Measurements from ENCODE around the gene BTBD8. TPM values are rescaled to one million over a fixed set of nuclear protein-coding genes. Genes with fewer than 3 reads are reported as not detected.

Gene BTBD8
- total RNA-seq, 2 donors from 2014 or later: 4.2 to 6.5 TPM

- TF ChIP-seq CTCF (IDR thresholded peaks at IDR 0.05): no peak
- no peaks in the 10 kb centered on the region for H3K4me1 ChIP-seq
- no peak for DNase-seq (ENCODE audit: low spot score)
- peaks cover 4% of the 10 kb centered on the region for H3K36me3 ChIP-seq
- H3K27ac ChIP-seq: no peak overlapping the region
- no peaks in the 10 kb centered on the region for H3K27me3 ChIP-seq
- H3K4me3 ChIP-seq: no peak overlapping the region
- no peaks in the 10 kb centered on the region for H3K9me3 ChIP-seq
These were observed 105.9 kb downstream of the BTBD8 start for GRCh38 chr1:92186081-92186480.

- Histone ChIP-seq H3K27ac (no peak overlapping the region), H3K9me3 (no peaks in the 10 kb centered on the region), H3K4me1 (no peaks in the 10 kb centered on the region), H3K4me3 (no peak overlapping the region), H3K27me3 (no peaks in the 10 kb centered on the region), H3K36me3 (no peaks in the 10 kb centered on the region)
- no peak for TF ChIP-seq CTCF (IDR thresholded peaks at IDR 0.05)
- no peak for DNase-seq (ENCODE audit: low spot score)
These were observed 108.5 kb downstream of the BTBD8 start for GRCh38 chr1:92188436-92189255.

GRCh38 chr1:92191726-92192125 lies 111.6 kb downstream of the BTBD8 start:
- no peaks in the 10 kb centered on the region for H3K9me3 ChIP-seq
- H3K27me3 ChIP-seq: no peaks in the 10 kb centered on the region
- no peak for TF ChIP-seq CTCF (IDR thresholded peaks at IDR 0.05)
- H3K4me3 ChIP-seq: no peak overlapping the region
- no peak for DNase-seq (ENCODE audit: low spot score)
- no peaks in the 10 kb centered on the region for H3K36me3 ChIP-seq
- H3K4me1 ChIP-seq: no peaks in the 10 kb centered on the region
- no peak overlapping the region for H3K27ac ChIP-seq

- H3K27ac ChIP-seq: no peak overlapping the region
These were observed 112.1 kb downstream of the BTBD8 start for GRCh38 chr1:92192246-92192645.

GRCh38 chr1:92194511-92194910 lies 114.4 kb downstream of the BTBD8 start:
- H3K9me3 ChIP-seq: no peaks in the 10 kb centered on the region
- H3K4me3 ChIP-seq: no peak overlapping the region
- no peaks in the 10 kb centered on the region for H3K4me1 ChIP-seq
- no peak for DNase-seq (ENCODE audit: low spot score)
- H3K27me3 ChIP-seq: no peaks in the 10 kb centered on the region
- no peak for TF ChIP-seq CTCF (IDR thresholded peaks at IDR 0.05)
- H3K36me3 ChIP-seq: no peaks in the 10 kb centered on the region
- no peak overlapping the region for H3K27ac ChIP-seq

More at GRCh38 chr1:92192246-92192645, 112.1 kb downstream of the BTBD8 start:
- H3K9me3 ChIP-seq: no peaks in the 10 kb centered on the region
- no peaks in the 10 kb centered on the region for H3K4me1 ChIP-seq
- no peaks in the 10 kb centered on the region for H3K27me3 ChIP-seq
- TF ChIP-seq CTCF (IDR thresholded peaks at IDR 0.05): no peak
- no peaks in the 10 kb centered on the region for H3K36me3 ChIP-seq
- H3K4me3 ChIP-seq: no peak overlapping the region
- DNase-seq (ENCODE audit: low spot score): no peak

GRCh38 chr1:92201973-92202372 lies 121.8 kb downstream of the BTBD8 start:
- H3K9me3 ChIP-seq: peaks cover 0 to 11% of the 10 kb centered on the region in 2 donors
- no peak overlapping the region for H3K27ac ChIP-seq
- H3K4me3 ChIP-seq: no peak overlapping the region
- H3K27me3 ChIP-seq: no peaks in the 10 kb centered on the region
- no peak for DNase-seq (ENCODE audit: low spot score)
- H3K36me3 ChIP-seq: no peaks in the 10 kb centered on the region
- no peaks in the 10 kb centered on the region for H3K4me1 ChIP-seq
- no peak for TF ChIP-seq CTCF (IDR thresholded peaks at IDR 0.05)
